GM23338 (cell line): ENCODE results near the gene DNAJC15. TPM values are rescaled to one million over a fixed set of nuclear protein-coding genes. Genes with fewer than 3 reads are reported as not detected.

Experiments
- ATAC-seq: fragments of 200-7000 bp; cut with Tn5 transposase; 3 replicates; pipeline ENCODE4 v1.9.1; 2020
- DNase-seq: peaks from one replicate; pipeline ENCODE4 v3.0.0-alpha.2; 2015; ENCODE audit warnings: low spot score
- H2AFZ ChIP-seq: fragments of 200-600 bp; sonication (generic); 2 replicates; pipeline ENCODE4 v1.8.0; 2016; ENCODE audit warnings: antibody characterized with exemption, mild to moderate bottlenecking, moderate library complexity
- H3F3A ChIP-seq: fragments of 200-600 bp; sonication (generic); replicated peaks from 2 replicates; pipeline ENCODE4 v1.8.0; 2017; ENCODE audit warnings: antibody characterized with exemption, mixed run types, low read depth
- H3K27ac ChIP-seq: fragments of 200-600 bp; sonication (generic); 2 replicates; pipeline ENCODE4 v1.6.1; 2016; ENCODE audit warnings: low read depth
- H3K27me3 ChIP-seq: fragments of 200-600 bp; sonication (generic); 2 replicates; pipeline ENCODE4 v1.8.0; 2016; ENCODE audit warnings: mild to moderate bottlenecking, mixed run types, moderate library complexity; ENCODE audit not compliant: insufficient read depth
- H3K36me3 ChIP-seq: fragments of 200-600 bp; sonication (generic); 2 replicates; pipeline ENCODE4 v1.8.0; 2016; ENCODE audit warnings: mild to moderate bottlenecking; ENCODE audit not compliant: insufficient read depth
- H3K4me1 ChIP-seq: fragments of 200-600 bp; sonication (generic); 2 replicates; pipeline ENCODE4 v1.8.0; 2016; ENCODE audit warnings: mild to moderate bottlenecking, moderate library complexity; ENCODE audit not compliant: insufficient read depth
- H3K4me2 ChIP-seq: fragments of 200-600 bp; sonication (generic); 2 replicates; pipeline ENCODE4 v1.7.1; 2017; ENCODE audit warnings: mixed run types
- H3K4me3 ChIP-seq: fragments of 200-600 bp; sonication (generic); 2 replicates; pipeline ENCODE4 v1.6.1; 2016; ENCODE audit warnings: mixed run types
- H3K79me2 ChIP-seq: fragments of 200-600 bp; sonication (generic); replicated peaks from 2 replicates; pipeline ENCODE4 v1.8.0; 2017; ENCODE audit warnings: mild to moderate bottlenecking; ENCODE audit not compliant: insufficient read depth
- H3K9me2 ChIP-seq: fragments of 200-600 bp; sonication (generic); 2 replicates; pipeline ENCODE4 v1.8.0; 2017; ENCODE audit not compliant: insufficient read depth
- H4K20me1 ChIP-seq: fragments of 200-600 bp; sonication (generic); replicated peaks from 2 replicates; pipeline ENCODE4 v1.8.0; 2017; ENCODE audit warnings: mild to moderate bottlenecking; ENCODE audit not compliant: insufficient read depth
- H3K27ac Mint-ChIP-seq: 2 replicates; pipeline ENCODE4 v1.8.0; 2020; ENCODE audit warnings: inconsistent platforms, mild to moderate bottlenecking, moderate library complexity, mixed read lengths
- H3K27me3 Mint-ChIP-seq: 3 replicates; pipeline ENCODE4 v1.8.0; 2022; ENCODE audit warnings: low read depth, mild to moderate bottlenecking, moderate library complexity, mixed read lengths, inconsistent platforms; ENCODE audit not compliant: insufficient read depth, poor library complexity
- H3K36me3 Mint-ChIP-seq: 3 replicates; pipeline ENCODE4 v1.8.0; 2021; ENCODE audit warnings: low read depth, mild to moderate bottlenecking, inconsistent platforms, moderate library complexity, mixed read lengths
- H3K4me1 Mint-ChIP-seq: 3 replicates; pipeline ENCODE4 v1.8.0; 2020; ENCODE audit warnings: mild to moderate bottlenecking, inconsistent platforms, mixed read lengths
- H3K4me3 Mint-ChIP-seq: 3 replicates; pipeline ENCODE4 v1.8.0; 2021; ENCODE audit warnings: moderate library complexity, mild to moderate bottlenecking, inconsistent platforms, mixed read lengths
- H3K9me3 Mint-ChIP-seq: 3 replicates; pipeline ENCODE4 v1.8.0; 2020; ENCODE audit warnings: moderate library complexity, mild to moderate bottlenecking, inconsistent platforms, mixed read lengths
- CREB1 ChIP-seq: fragments of 250-450 bp; sonication (Bioruptor Pico); IDR thresholded peaks from 2 replicates; pipeline ENCODE4 v1.5.0; 2020; ENCODE audit warnings: low read depth, mild to moderate bottlenecking, moderate library complexity
- ETS1 ChIP-seq: IDR thresholded peaks from 2 replicates; pipeline ENCODE4 v1.6.1; 2016; ENCODE audit warnings: antibody characterized with exemption
- EZH2 ChIP-seq: fragments of 200-600 bp; sonication (generic); IDR thresholded peaks from one replicate; pipeline ENCODE4 v1.8.0; 2017; ENCODE audit warnings: antibody characterized with exemption, mild to moderate bottlenecking, low read depth; ENCODE audit not compliant: unreplicated experiment
- NANOG ChIP-seq: IDR thresholded peaks from 2 replicates; pipeline ENCODE4 v1.6.1; 2016; ENCODE audit warnings: antibody characterized with exemption, borderline replicate concordance
- POLR2AphosphoS5 ChIP-seq: IDR thresholded peaks from 2 replicates; pipeline ENCODE4 v1.6.1; 2016; ENCODE audit warnings: antibody characterized with exemption, low read depth
- REST ChIP-seq: IDR thresholded peaks from one replicate; pipeline ENCODE4 v1.6.1; 2018; ENCODE audit warnings: antibody characterized with exemption; ENCODE audit not compliant: unreplicated experiment
- STAT1 ChIP-seq: IDR thresholded peaks from one replicate; pipeline ENCODE4 v1.6.1; 2016; ENCODE audit warnings: antibody characterized with exemption; ENCODE audit not compliant: unreplicated experiment
- ZNF114 ChIP-seq: fragments of 250-450 bp; sonication (Bioruptor Pico); IDR thresholded peaks from 2 replicates; pipeline ENCODE4 v1.5.0; 2020; ENCODE audit warnings: mild to moderate bottlenecking, moderate library complexity
- ZNF331 ChIP-seq: fragments of 250-450 bp; sonication (Bioruptor Pico); IDR thresholded peaks from 2 replicates; pipeline ENCODE4 v1.5.0; 2020; ENCODE audit warnings: low read depth, mild to moderate bottlenecking, moderate library complexity
- ZNF462 ChIP-seq: fragments of 250-450 bp; sonication (Bioruptor Pico); IDR thresholded peaks from 2 replicates; pipeline ENCODE4 v1.5.0; 2020; ENCODE audit warnings: mild to moderate bottlenecking, moderate library complexity
- polyA plus RNA-seq: library from polyadenylated mRNA; unstranded; fragments of >200 nt; fragmentation: Nextera tagmentation; extraction: Ambion mirVana; gene quantifications from 2 replicates; pipeline ENCODE4 v1.2.1, GENCODE V29; 2016
- total RNA-seq: library from RNA; depleted of rRNA; stranded (reverse); fragments of >200 nt; shearing (Covaris generic); gene quantifications from 2 replicates; pipeline ENCODE4 v1.2.3, GENCODE V29; 2014

The DNAJC15 gene
- total and polyA plus RNA-seq, 2 experiments from 2014 or later = 11.4 to 80.4 TPM

- no peaks in the 10 kb centered on the region for H3K79me2 ChIP-seq
- Mint-ChIP-seq H3K36me3 (no peaks in the 10 kb centered on the region), H3K27ac (no peak overlapping the region), H3K4me1 (peaks cover 5% of the 10 kb centered on the region; the same call in 2 of the 3 replicates), H3K9me3 (no peaks in the 10 kb centered on the region), H3K27me3 (no peaks in the 10 kb centered on the region), H3K4me3 (no peak overlapping the region)
- H3K27ac ChIP-seq = no peak overlapping the region
- H4K20me1 ChIP-seq = no peaks in the 10 kb centered on the region
- no peak overlapping the region for H3K4me2 ChIP-seq
- H3F3A ChIP-seq = no peaks in the 10 kb centered on the region
- no peaks in the 10 kb centered on the region; the same call in 1 of the 2 replicates for H3K9me2 ChIP-seq
- ATAC-seq (no peak), DNase-seq (no peak)
- no peak overlapping the region for H2AFZ ChIP-seq
- no peak overlapping the region for H3K4me3 ChIP-seq
- TF ChIP-seq REST (no peak), ETS1 (no peak), STAT1 (no peak), CREB1 (CRISPR knock-in tag) (no peak), EZH2 (no peak), POLR2AphosphoS5 (no peak), ZNF462 (CRISPR knock-in tag) (no peak), NANOG (no peak), ZNF331 (CRISPR knock-in tag) (no peak), ZNF114 (CRISPR knock-in tag) (no peak)
- no peaks in the 10 kb centered on the region for H3K4me1 ChIP-seq
- H3K36me3 ChIP-seq = no peaks in the 10 kb centered on the region
- no peaks in the 10 kb centered on the region for H3K27me3 ChIP-seq
Measured at GRCh38 chr13:43115141-43115540, 91.8 kb downstream of the DNAJC15 start.
